Lower leg skin (tissue), 4 donors: ENCODE measurements around the gene TACO1. TPM values are rescaled to one million over a fixed set of nuclear protein-coding genes. Genes with fewer than 3 reads are reported as not detected.

Experiments used
- DNase-seq, 2 donors: peaks; one replicate each; pipeline ENCODE4 v3.0.0-alpha.2; 2019; ENCODE audit warnings: low spot score in 2 of 2
- H3K4me3 ChIP-seq: fragments of 200-600 bp; sonication (generic); 2 replicates; pipeline ENCODE4 v1.5.1; 2017; ENCODE audit warnings: mild to moderate bottlenecking, low read depth; ENCODE audit not compliant: poor library complexity, severe bottlenecking
- CTCF ChIP-seq, 3 donors: fragments of 450-650 bp; IDR thresholded peaks; one replicate each; pipeline ENCODE4 v1.5.1; 2016; ENCODE audit warnings: antibody characterized with exemption in 3 of 3, mild to moderate bottlenecking in 3 of 3, moderate library complexity in 2 of 3
- POLR2A ChIP-seq, 2 donors: fragments of 450-650 bp; IDR thresholded peaks; one replicate each; pipeline ENCODE4 v1.6.1; 2016 to 2017; ENCODE audit warnings: antibody characterized with exemption in 2 of 2, mild to moderate bottlenecking in 1 of 2, moderate library complexity in 1 of 2
- WGBS, 2 donors: methylation state at CpG; one replicate each; pipeline ENCODE4 v1.1.5; 2018; 5-methylcytosine and 5-hydroxymethylcytosine counted together
- intact Hi-C: fragments of 100-400 bp; cut with DNase I; formaldehyde crosslinking; loops from one replicate; pipeline ENCODE4 v1.15.0; 2023; ENCODE audit warnings: low total_unique reads
- total RNA-seq, 4 donors: library from RNA; depleted of rRNA; stranded (reverse); fragments of >200 nt; gene quantifications; one replicate each; pipeline ENCODE4 v1.1.0, GENCODE V29; 2016

Gene TACO1
- 10 to 100 TPM in 3 of 4 donors, 1 to 10 TPM in 1; 9.3 to 15.8 (median 13.4) TPM for total RNA-seq

GRCh38 chr17:63600569-63601438, at the start of gene TACO1:
TACO1 (plus strand) TSS chr17:63600895; CDS start chr17:63601084, 189 bp downstream.
- WGBS, 2 donors: 0 to 1% methylated on average over 37 to 41 of the region's 61 CpGs
- no peak for TF ChIP-seq POLR2A (IDR thresholded peaks at IDR 0.05)
- TF ChIP-seq CTCF (IDR thresholded peaks at IDR 0.05): no peak
- intact Hi-C loops: no loop called here
- DNase-seq: peak; percentile 75 to 96
- H3K4me3 ChIP-seq: peak within 1 kb of the TSS; percentile 54

- DNase-seq: no peak
- 60 to 61% methylated on average over 6 of the region's 6 CpGs for WGBS, 2 donors
- TF ChIP-seq POLR2A (IDR thresholded peaks at IDR 0.05) (no peak), CTCF (IDR thresholded peaks at IDR 0.05) (no peak)
- intact Hi-C loops: loop anchor here (5.0 kb wide), 1 partner anchor 820 kb away; no protein-coding TSS in a partner anchor
- no peak overlapping the region for H3K4me3 ChIP-seq
Observed at GRCh38 chr17:63552211-63552610, 48.5 kb upstream of the TACO1 start.

GRCh38 chr17:63555500-63556156, 45.1 kb upstream of the TACO1 start:
- DNase-seq: no peak
- intact Hi-C loops: loop anchor here (5.0 kb wide), 1 partner anchor 623 kb away; no protein-coding TSS in a partner anchor

GRCh38 chr17:63557416-63557815, 43.3 kb upstream of the TACO1 start:
- WGBS, 2 donors: 94 to 98% methylated on average over 2 of the region's 2 CpGs
- no peak overlapping the region for H3K4me3 ChIP-seq
- no peak for DNase-seq
- TF ChIP-seq POLR2A (IDR thresholded peaks at IDR 0.05): no peak
- no peak for TF ChIP-seq CTCF (IDR thresholded peaks at IDR 0.05)
- intact Hi-C loops: loop anchor here (5.0 kb wide), 1 partner anchor 625 kb away; no protein-coding TSS in a partner anchor

More at GRCh38 chr17:63555500-63556156, 45.1 kb upstream of the TACO1 start:
- WGBS, 2 donors: 80 to 81% methylated on average over 7 of the region's 7 CpGs
- no peak for TF ChIP-seq POLR2A (IDR thresholded peaks at IDR 0.05)
- no peak for TF ChIP-seq CTCF (IDR thresholded peaks at IDR 0.05)
- no peak overlapping the region for H3K4me3 ChIP-seq

- TF ChIP-seq POLR2A (IDR thresholded peaks at IDR 0.05): no peak
- 86 to 99% methylated on average over 3 of the region's 3 CpGs for WGBS, 2 donors
- intact Hi-C loops: loop anchor here (5.0 kb wide), 1 partner anchor 626 kb away; no protein-coding TSS in a partner anchor
- no peak overlapping the region for H3K4me3 ChIP-seq
- no peak for DNase-seq
Observed at GRCh38 chr17:63558441-63558840, 42.3 kb upstream of the TACO1 start.

GRCh38 chr17:63561819-63562218, 38.9 kb upstream of the TACO1 start:
- TF ChIP-seq POLR2A (IDR thresholded peaks at IDR 0.05) (no peak), CTCF (IDR thresholded peaks at IDR 0.05) (no peak)
- intact Hi-C loops: no loop called here
- H3K4me3 ChIP-seq: no peak overlapping the region
- no peak for DNase-seq
